Adrenal gland (tissue), 5 donors: Measurements from ENCODE around the gene RIMBP3C.

Experiments
- POLR2A ChIP-seq, 2 donors: fragments of 450-650 bp; IDR thresholded peaks; one replicate each; pipeline ENCODE4 v1.6.1; 2017; ENCODE audit warnings: antibody characterized with exemption in 2 of 2, mild to moderate bottlenecking in 2 of 2, moderate library complexity in 1 of 2
- TF ChIP-seq, protein P1 (sequence below), 6 experiments: fragments of 450-650 bp in 4 of 6; fragments of 200-600 bp in 2 of 6; sonication (generic) in 1 of 6; IDR thresholded peaks; 1 replicate in 5 of 6; 2 replicates in 1 of 6; pipeline versions ENCODE4 v1.5.1 to v1.8.0; 2016 to 2021; ENCODE audit warnings: antibody characterized with exemption in 6 of 6, mild to moderate bottlenecking in 2 of 6, moderate library complexity in 1 of 6
- donor health status: DM: no; HTN: no; CAD: no.

DNA sequence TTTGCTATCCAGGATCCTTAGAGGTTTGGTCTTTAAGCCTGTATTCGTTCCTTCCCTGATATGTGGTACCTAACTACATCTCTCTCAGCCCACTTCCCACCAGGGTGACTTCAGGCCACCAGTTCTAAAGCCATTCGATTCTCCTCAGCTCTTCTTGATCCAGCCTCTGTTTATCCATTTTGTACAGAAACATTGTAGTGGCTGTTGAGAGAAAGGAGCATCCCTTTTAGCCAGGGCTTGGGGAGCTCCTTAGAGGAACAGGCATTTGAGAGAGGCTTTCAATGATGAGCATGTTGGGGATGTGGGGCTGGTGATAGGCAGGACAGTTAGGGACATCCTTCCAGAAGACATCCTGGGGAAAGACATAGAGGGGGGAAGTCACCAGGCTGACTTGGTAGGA, 34.1 kb upstream of the RIMBP3C start:
- TF ChIP-seq, protein P1, sequence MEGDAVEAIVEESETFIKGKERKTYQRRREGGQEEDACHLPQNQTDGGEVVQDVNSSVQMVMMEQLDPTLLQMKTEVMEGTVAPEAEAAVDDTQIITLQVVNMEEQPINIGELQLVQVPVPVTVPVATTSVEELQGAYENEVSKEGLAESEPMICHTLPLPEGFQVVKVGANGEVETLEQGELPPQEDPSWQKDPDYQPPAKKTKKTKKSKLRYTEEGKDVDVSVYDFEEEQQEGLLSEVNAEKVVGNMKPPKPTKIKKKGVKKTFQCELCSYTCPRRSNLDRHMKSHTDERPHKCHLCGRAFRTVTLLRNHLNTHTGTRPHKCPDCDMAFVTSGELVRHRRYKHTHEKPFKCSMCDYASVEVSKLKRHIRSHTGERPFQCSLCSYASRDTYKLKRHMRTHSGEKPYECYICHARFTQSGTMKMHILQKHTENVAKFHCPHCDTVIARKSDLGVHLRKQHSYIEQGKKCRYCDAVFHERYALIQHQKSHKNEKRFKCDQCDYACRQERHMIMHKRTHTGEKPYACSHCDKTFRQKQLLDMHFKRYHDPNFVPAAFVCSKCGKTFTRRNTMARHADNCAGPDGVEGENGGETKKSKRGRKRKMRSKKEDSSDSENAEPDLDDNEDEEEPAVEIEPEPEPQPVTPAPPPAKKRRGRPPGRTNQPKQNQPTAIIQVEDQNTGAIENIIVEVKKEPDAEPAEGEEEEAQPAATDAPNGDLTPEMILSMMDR (IDR thresholded peaks at IDR 0.05): no peak
- no peak for TF ChIP-seq POLR2A (IDR thresholded peaks at IDR 0.05)
